VCaP (cell line): Measurements from ENCODE around the gene IFNL2.

Experiments
- H3K27ac ChIP-seq: fragments of 450-650 bp; 2 replicates; pipeline ENCODE4 v1.5.1; 2017
- CTCF ChIP-seq: fragments of 450-650 bp; conservative IDR thresholded peaks from 2 replicates; pipeline ENCODE4 v1.5.1; 2017; ENCODE audit warnings: mild to moderate bottlenecking, moderate library complexity

IFNL2 gene

GRCh38 chr19:39319098-39319891 is 51.1 kb downstream of the IFNL2 start:
- TF ChIP-seq CTCF: no peak
- H3K27ac ChIP-seq: peak overlapping the region; percentile 76; the same call in 1 of the 2 replicates
